Measurements from ENCODE around the gene PLCB2.

DNA sequence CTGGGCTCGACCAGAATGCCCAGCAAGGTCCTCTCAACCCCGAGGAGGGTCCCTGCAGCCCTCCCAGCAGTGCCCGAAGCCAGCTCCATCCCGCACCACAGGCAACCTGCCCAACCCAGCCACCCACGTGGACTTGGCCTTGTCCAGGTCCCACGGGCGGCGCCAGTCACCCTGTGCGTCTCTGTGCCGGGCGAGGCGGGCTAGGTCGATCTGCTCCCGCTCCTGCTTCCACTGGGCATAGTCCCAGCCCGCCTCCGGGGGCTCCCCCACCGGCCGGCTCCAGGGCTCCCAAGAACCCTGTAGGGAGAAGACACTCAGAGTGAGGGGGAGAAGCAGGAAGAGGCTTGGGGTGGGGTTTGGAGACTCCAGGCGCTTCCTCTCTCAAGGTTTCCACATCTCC is 29.9 kb upstream of the PLCB2 start:
- TF ChIP-seq, protein P1, sequence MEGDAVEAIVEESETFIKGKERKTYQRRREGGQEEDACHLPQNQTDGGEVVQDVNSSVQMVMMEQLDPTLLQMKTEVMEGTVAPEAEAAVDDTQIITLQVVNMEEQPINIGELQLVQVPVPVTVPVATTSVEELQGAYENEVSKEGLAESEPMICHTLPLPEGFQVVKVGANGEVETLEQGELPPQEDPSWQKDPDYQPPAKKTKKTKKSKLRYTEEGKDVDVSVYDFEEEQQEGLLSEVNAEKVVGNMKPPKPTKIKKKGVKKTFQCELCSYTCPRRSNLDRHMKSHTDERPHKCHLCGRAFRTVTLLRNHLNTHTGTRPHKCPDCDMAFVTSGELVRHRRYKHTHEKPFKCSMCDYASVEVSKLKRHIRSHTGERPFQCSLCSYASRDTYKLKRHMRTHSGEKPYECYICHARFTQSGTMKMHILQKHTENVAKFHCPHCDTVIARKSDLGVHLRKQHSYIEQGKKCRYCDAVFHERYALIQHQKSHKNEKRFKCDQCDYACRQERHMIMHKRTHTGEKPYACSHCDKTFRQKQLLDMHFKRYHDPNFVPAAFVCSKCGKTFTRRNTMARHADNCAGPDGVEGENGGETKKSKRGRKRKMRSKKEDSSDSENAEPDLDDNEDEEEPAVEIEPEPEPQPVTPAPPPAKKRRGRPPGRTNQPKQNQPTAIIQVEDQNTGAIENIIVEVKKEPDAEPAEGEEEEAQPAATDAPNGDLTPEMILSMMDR (IDR thresholded peaks at IDR 0.05) = no peak
- no peak for TF ChIP-seq EZH2 (IDR thresholded peaks at IDR 0.05; ENCODE audit: borderline replicate concordance, insufficient read depth, low read depth, low read length, poor library complexity, severe bottlenecking)
